Endodermal cell (in vitro differentiated cells): ENCODE results near the gene NOTO. TPM values are rescaled to one million over a fixed set of nuclear protein-coding genes. Genes with fewer than 3 reads are reported as not detected.

Source experiments
- DNase-seq: peaks from one replicate; pipeline ENCODE4 v3.0.0-alpha.2; 2017
- H3K27ac ChIP-seq: 2 replicates; pipeline ENCODE4 v1.5.1; 2013; ENCODE audit warnings: mild to moderate bottlenecking, low read depth, low read length, moderate library complexity
- H3K27me3 ChIP-seq: 2 replicates; pipeline ENCODE4 v1.6.1; 2013; ENCODE audit warnings: mild to moderate bottlenecking, low read length, moderate library complexity; ENCODE audit not compliant: insufficient read depth, control insufficient read depth, poor library complexity, severe bottlenecking
- H3K36me3 ChIP-seq: 2 replicates; pipeline ENCODE4 v1.7.0; 2013; ENCODE audit warnings: mild to moderate bottlenecking, low read length, moderate library complexity; ENCODE audit not compliant: control insufficient read depth, insufficient read depth
- H3K4me1 ChIP-seq: one replicate; pipeline ENCODE4 v1.7.0; 2013; ENCODE audit warnings: low read length; ENCODE audit not compliant: control insufficient read depth, insufficient read depth
- H3K4me3 ChIP-seq: 2 replicates; pipeline ENCODE4 v1.5.1; 2013; ENCODE audit warnings: mild to moderate bottlenecking, low read length, moderate library complexity
- H3K9ac ChIP-seq: 2 replicates; pipeline ENCODE4 v1.6.1; 2013; ENCODE audit warnings: mild to moderate bottlenecking, low read length, moderate library complexity; ENCODE audit not compliant: poor library complexity, severe bottlenecking; ENCODE audit errors: extremely low read depth
- H3K9me3 ChIP-seq: 2 replicates; pipeline ENCODE4 v1.6.1; 2013; ENCODE audit warnings: mild to moderate bottlenecking, low read length, moderate library complexity; ENCODE audit not compliant: control insufficient read depth
- H3K27ac Mint-ChIP-seq: 2 replicates; pipeline ENCODE4 v1.8.0; 2020; ENCODE audit warnings: mixed read lengths
- H3K27me3 Mint-ChIP-seq: 2 replicates; pipeline ENCODE4 v1.8.0; 2021; ENCODE audit warnings: mild to moderate bottlenecking, mixed read lengths; ENCODE audit not compliant: insufficient read depth
- H3K36me3 Mint-ChIP-seq: 2 replicates; pipeline ENCODE4 v1.8.0; 2020; ENCODE audit warnings: low read depth, mixed read lengths
- H3K4me1 Mint-ChIP-seq: 2 replicates; pipeline ENCODE4 v1.8.0; 2020; ENCODE audit warnings: mixed read lengths
- H3K4me3 Mint-ChIP-seq: 2 replicates; pipeline ENCODE4 v1.8.0; 2020; ENCODE audit warnings: mild to moderate bottlenecking, moderate library complexity, mixed read lengths
- H3K9me3 Mint-ChIP-seq: 2 replicates; pipeline ENCODE4 v1.8.0; 2020; ENCODE audit warnings: mild to moderate bottlenecking, mixed read lengths
- WGBS, 2 experiments: methylation state at CpG; one replicate each; pipeline versions ENCODE4 v1.1.5 to v1.1.7; 2013; ENCODE audit warnings: missing lambda C conversion rate in 2 of 2, mixed read lengths in 1 of 2; ENCODE audit not compliant: insufficient coverage in 1 of 2, insufficient read length in 1 of 2; 5-methylcytosine and 5-hydroxymethylcytosine counted together
- long read RNA-seq, 4 experiments: library from polyadenylated mRNA in 2 of 4; library from RNA in 1 of 4; library from capped mRNA in 1 of 4; stranded (forward) in 3 of 4; unstranded in 1 of 4; transcript quantifications; one replicate each; pipeline ENCODE4 v2.0.0, GENCODE V29; 2020 to 2021; ENCODE audit warnings: inconsistent platforms in 1 of 4
- polyA plus RNA-seq, 2 experiments: library from polyadenylated mRNA; stranded (reverse); fragments of 50-300 nt; gene quantifications; one replicate each; pipeline ENCODE4 v1.2.3, GENCODE V29; 2013
- total RNA-seq, 2 donors: library from RNA; stranded (reverse); fragmentation: NEBNext Ultra II Directional in 1 of 2; extraction: Animal tissue kit (Norgen Biotek cat#: 25700) in 1 of 2; gene quantifications; 2 replicates in 1 of 2; 3 replicates in 1 of 2; pipeline ENCODE4 v1.2.1, GENCODE V29; 2021
- TF ChIP-seq, protein P1 (sequence below): fragments of 200-600 bp; sonication (generic); conservative IDR thresholded peaks from 2 replicates; pipeline ENCODE4 v1.5.0; 2021; ENCODE audit warnings: antibody characterized with exemption, mild to moderate bottlenecking

Gene NOTO, protein sequence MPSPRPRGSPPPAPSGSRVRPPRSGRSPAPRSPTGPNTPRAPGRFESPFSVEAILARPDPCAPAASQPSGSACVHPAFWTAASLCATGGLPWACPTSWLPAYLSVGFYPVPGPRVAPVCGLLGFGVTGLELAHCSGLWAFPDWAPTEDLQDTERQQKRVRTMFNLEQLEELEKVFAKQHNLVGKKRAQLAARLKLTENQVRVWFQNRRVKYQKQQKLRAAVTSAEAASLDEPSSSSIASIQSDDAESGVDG
- not detected for total RNA-seq
- not detected for polyA plus RNA-seq (2013, experiment 1 of 2)
- not detected for polyA plus RNA-seq (2013, experiment 2 of 2)
- long read RNA-seq, experiment 1 = 0 reads
- long read RNA-seq, experiment 2 = 0 reads
- long read RNA-seq, experiment 3 = 0 reads
- long read RNA-seq, experiment 4 = 0 reads

- DNase-seq = peak; percentile 85
- Mint-ChIP-seq H3K4me1 (no peaks in the 10 kb centered on the region), H3K9me3 (peaks cover 2% of the 10 kb centered on the region), H3K36me3 (no peaks in the 10 kb centered on the region), H3K27ac (no peak within 1 kb of the TSS), H3K27me3 (peaks cover 91% of the 10 kb centered on the region), H3K4me3 (peak within 1 kb of the TSS; percentile 31)
- Histone ChIP-seq H3K9ac (no peak within 1 kb of the TSS), H3K4me3 (no peak within 1 kb of the TSS), H3K36me3 (no peaks in the 10 kb centered on the region), H3K27me3 (peaks cover 88% of the 10 kb centered on the region), H3K27ac (no peak within 1 kb of the TSS), H3K4me1 (no peaks in the 10 kb centered on the region), H3K9me3 (no peaks in the 10 kb centered on the region)
- 4 to 7% methylated on average over 36 to 87 of the region's 87 CpGs for WGBS, 2 experiments
- TF ChIP-seq, protein P1, sequence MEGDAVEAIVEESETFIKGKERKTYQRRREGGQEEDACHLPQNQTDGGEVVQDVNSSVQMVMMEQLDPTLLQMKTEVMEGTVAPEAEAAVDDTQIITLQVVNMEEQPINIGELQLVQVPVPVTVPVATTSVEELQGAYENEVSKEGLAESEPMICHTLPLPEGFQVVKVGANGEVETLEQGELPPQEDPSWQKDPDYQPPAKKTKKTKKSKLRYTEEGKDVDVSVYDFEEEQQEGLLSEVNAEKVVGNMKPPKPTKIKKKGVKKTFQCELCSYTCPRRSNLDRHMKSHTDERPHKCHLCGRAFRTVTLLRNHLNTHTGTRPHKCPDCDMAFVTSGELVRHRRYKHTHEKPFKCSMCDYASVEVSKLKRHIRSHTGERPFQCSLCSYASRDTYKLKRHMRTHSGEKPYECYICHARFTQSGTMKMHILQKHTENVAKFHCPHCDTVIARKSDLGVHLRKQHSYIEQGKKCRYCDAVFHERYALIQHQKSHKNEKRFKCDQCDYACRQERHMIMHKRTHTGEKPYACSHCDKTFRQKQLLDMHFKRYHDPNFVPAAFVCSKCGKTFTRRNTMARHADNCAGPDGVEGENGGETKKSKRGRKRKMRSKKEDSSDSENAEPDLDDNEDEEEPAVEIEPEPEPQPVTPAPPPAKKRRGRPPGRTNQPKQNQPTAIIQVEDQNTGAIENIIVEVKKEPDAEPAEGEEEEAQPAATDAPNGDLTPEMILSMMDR = no peak
Observed at GRCh38 chr2:73202156-73203054, at the start of gene NOTO. NOTO (plus strand) TSS chr2:73202574; CDS start chr2:73202667, 93 bp downstream.

- peak; percentile 94 for DNase-seq
- Histone ChIP-seq H3K4me3 (peak overlapping the region; percentile 59), H3K4me1 (no peaks in the 10 kb centered on the region), H3K27me3 (no peaks in the 10 kb centered on the region), H3K36me3 (no peaks in the 10 kb centered on the region), H3K27ac (no peak overlapping the region), H3K9me3 (no peaks in the 10 kb centered on the region), H3K9ac (no peak overlapping the region)
- Mint-ChIP-seq H3K4me3 (peak overlapping the region; percentile 56), H3K36me3 (no peaks in the 10 kb centered on the region), H3K27me3 (peaks cover 20% of the 10 kb centered on the region), H3K9me3 (peaks cover 3% of the 10 kb centered on the region), H3K27ac (no peak overlapping the region), H3K4me1 (peaks cover 6% of the 10 kb centered on the region)
- 14 to 22% methylated on average over 16 to 24 of the region's 24 CpGs for WGBS, 2 experiments
- TF ChIP-seq, protein P1 = peak; percentile 96
Observed at GRCh38 chr2:73156539-73157124, 45.7 kb upstream of the NOTO start.

- H3K4me1 ChIP-seq = no peaks in the 10 kb centered on the region
- no peak overlapping the region for H3K9ac ChIP-seq
- DNase-seq = no peak
- no peaks in the 10 kb centered on the region for H3K4me1 Mint-ChIP-seq
- H3K36me3 Mint-ChIP-seq = no peaks in the 10 kb centered on the region
- no peak overlapping the region for H3K27ac Mint-ChIP-seq
- peaks cover 6% of the 10 kb centered on the region for H3K27me3 Mint-ChIP-seq
- H3K4me3 ChIP-seq = no peak overlapping the region
- no peaks in the 10 kb centered on the region for H3K9me3 Mint-ChIP-seq
- TF ChIP-seq, protein P1 = no peak
- no peak overlapping the region for H3K4me3 Mint-ChIP-seq
- no peak overlapping the region for H3K27ac ChIP-seq
- no peaks in the 10 kb centered on the region for H3K36me3 ChIP-seq
- H3K9me3 ChIP-seq = no peaks in the 10 kb centered on the region
- 89 to 90% methylated on average over 3 to 7 of the region's 14 CpGs for WGBS, 2 experiments
- no peaks in the 10 kb centered on the region for H3K27me3 ChIP-seq
Observed at GRCh38 chr2:73162856-73163391, 39.5 kb upstream of the NOTO start.
